HG02973 (cell line): ENCODE data around the gene VWA7.
"Not testable (repeated sequence)": the region's sequence is repeated elsewhere in the genome, so short reads cannot be mapped to it uniquely, and the experiment has no call there.

Source experiments
- ATAC-seq: cut with Tn5 transposase; IDR thresholded peaks from one replicate; pipeline ENCODE4 v1.9.1; 2021; ENCODE audit warnings: moderate library complexity; ENCODE audit not compliant: unreplicated experiment

VWA7 gene

GRCh38 chr6:31801031-31801927 is 24.2 kb upstream of the VWA7 start:
- not testable (repeated sequence) for ATAC-seq

- ATAC-seq: no peak
Observed at GRCh38 chr6:31799781-31800180, 22.7 kb upstream of the VWA7 start.

- ATAC-seq: no peak
Observed at GRCh38 chr6:31797588-31797987, 20.5 kb upstream of the VWA7 start.

- ATAC-seq: no peak
Observed at GRCh38 chr6:31796993-31797385, 19.9 kb upstream of the VWA7 start.

- ATAC-seq: peak; percentile 65
Observed at GRCh38 chr6:31795616-31796298, 18.6 kb upstream of the VWA7 start, which contains the start of gene VARS1. Gene VARS1 (minus strand): TSS chr6:31795752. CDS start chr6:31795217, 535 bp downstream.

GRCh38 chr6:31794866-31795615 is 17.9 kb upstream of the VWA7 start:
- ATAC-seq: no peak

- no peak for ATAC-seq
Observed at GRCh38 chr6:31794294-31794865, 17.3 kb upstream of the VWA7 start.

GRCh38 chr6:31793927-31794245 is 16.8 kb upstream of the VWA7 start:
- not testable (repeated sequence) for ATAC-seq

GRCh38 chr6:31792761-31793171 is 15.6 kb upstream of the VWA7 start:
- no peak for ATAC-seq

GRCh38 chr6:31792090-31792374 is 14.9 kb upstream of the VWA7 start:
- ATAC-seq: no peak

GRCh38 chr6:31791324-31792089 is 14.4 kb upstream of the VWA7 start:
- ATAC-seq: no peak

GRCh38 chr6:31785475-31785874 is 8.3 kb upstream of the VWA7 start:
- ATAC-seq: no peak

- ATAC-seq: no peak
Observed at GRCh38 chr6:31784098-31784925, 7.2 kb upstream of the VWA7 start.

GRCh38 chr6:31782126-31782855 is 5.2 kb upstream of the VWA7 start:
- ATAC-seq: no peak

- no peak for ATAC-seq
Observed at GRCh38 chr6:31781244-31782125, 4.4 kb upstream of the VWA7 start.

- no peak for ATAC-seq
Observed at GRCh38 chr6:31780507-31781243, 3.5 kb upstream of the VWA7 start.

- no peak for ATAC-seq
Observed at GRCh38 chr6:31779908-31780307, 2.8 kb upstream of the VWA7 start.
